D341Med (cell line): Measurements from ENCODE around the gene AQP12B.
"Not testable (repeated sequence)": the region's sequence is repeated elsewhere in the genome, so short reads cannot be mapped to it uniquely, and the experiment has no call there.

ENCODE experiments used
- DNase-seq: peaks from one replicate; pipeline ENCODE4 v3.0.0; 2012; ENCODE audit warnings: low spot score

The AQP12B gene

GRCh38 chr2:240701091-240701735 is 18.5 kb upstream of the AQP12B start:
- DNase-seq = no peak

- not testable (repeated sequence) for DNase-seq
Observed at GRCh38 chr2:240700616-240701015, 17.9 kb upstream of the AQP12B start.

- not testable (repeated sequence) for DNase-seq
Observed at GRCh38 chr2:240699835-240700234, 17.1 kb upstream of the AQP12B start.

GRCh38 chr2:240698852-240699561 is 16.3 kb upstream of the AQP12B start:
- DNase-seq = not testable (repeated sequence)

GRCh38 chr2:240696469-240696868 is 13.8 kb upstream of the AQP12B start:
- not testable (repeated sequence) for DNase-seq

- DNase-seq = not testable (repeated sequence)
Observed at GRCh38 chr2:240695593-240695992, 12.9 kb upstream of the AQP12B start.

- DNase-seq = not testable (repeated sequence)
Observed at GRCh38 chr2:240694304-240694703, 11.6 kb upstream of the AQP12B start.

- DNase-seq = not testable (repeated sequence)
Observed at GRCh38 chr2:240692583-240693561, 10.2 kb upstream of the AQP12B start.

- peak; percentile 6 for DNase-seq
Observed at GRCh38 chr2:240691631-240692420, 9.1 kb upstream of the AQP12B start, which contains the start of gene AQP12A. Gene AQP12A, plus strand, starts transcription at chr2:240691866. Its CDS starts 48 bp downstream, at chr2:240691914.

GRCh38 chr2:240691075-240691427 is 8.4 kb upstream of the AQP12B start:
- not testable (repeated sequence) for DNase-seq

- DNase-seq = not testable (repeated sequence)
Observed at GRCh38 chr2:240690421-240691074, 7.9 kb upstream of the AQP12B start.

- peak; percentile 3 for DNase-seq
Observed at GRCh38 chr2:240689975-240690374, 7.3 kb upstream of the AQP12B start.

- DNase-seq = peak; percentile 4
Observed at GRCh38 chr2:240688553-240688919, 5.9 kb upstream of the AQP12B start.

- DNase-seq = peak; percentile 18
Observed at GRCh38 chr2:240687741-240688552, 5.3 kb upstream of the AQP12B start.

- DNase-seq = peak; percentile 10
Observed at GRCh38 chr2:240687045-240687740, 4.5 kb upstream of the AQP12B start.

GRCh38 chr2:240686460-240686859 is 3.8 kb upstream of the AQP12B start:
- DNase-seq = no peak

- DNase-seq = peak; percentile 22
Observed at GRCh38 chr2:240685771-240686371, 3.2 kb upstream of the AQP12B start.

- DNase-seq = not testable (repeated sequence)
Observed at GRCh38 chr2:240683980-240684728, 1.5 kb upstream of the AQP12B start.
